Keratinocyte (primary cell): ENCODE results near the gene ANO9. TPM values are rescaled to one million over a fixed set of nuclear protein-coding genes. Genes with fewer than 3 reads are reported as not detected.

Experiments used
- DNase-seq: peaks from one replicate; pipeline ENCODE4 v3.0.0-alpha.2; 2011; ENCODE audit warnings: low read depth, missing footprints, low spot score
- FAIRE-seq: peaks from 2 replicates; lab custom pipeline; 2011; peaks lifted over from hg19 to GRCh38; lab: Jason Lieb, UNC
- H2AFZ ChIP-seq: 2 replicates; pipeline ENCODE4 v1.6.0; 2012; ENCODE audit warnings: low read length, control low read depth, inconsistent platforms; ENCODE audit not compliant: control insufficient read depth
- H3K27ac ChIP-seq: 2 replicates; pipeline ENCODE4 v1.5.1; 2011; ENCODE audit warnings: low read length; ENCODE audit not compliant: control insufficient read depth, insufficient read depth
- H3K27me3 ChIP-seq: 3 replicates; pipeline ENCODE4 v1.6.0; 2011; ENCODE audit warnings: low read length; ENCODE audit not compliant: control insufficient read depth, insufficient read depth; ENCODE audit errors: extremely low read depth
- H3K36me3 ChIP-seq, 2 experiments: 2 replicates in 1 of 2; 3 replicates in 1 of 2; pipeline ENCODE4 v1.5.1; 2011; ENCODE audit warnings: low read length in 2 of 2, mild to moderate bottlenecking in 1 of 2; ENCODE audit not compliant: control insufficient read depth in 2 of 2, insufficient read depth in 2 of 2; ENCODE audit errors: extremely low read depth in 1 of 2
- H3K4me1 ChIP-seq: 3 replicates; pipeline ENCODE4 v1.5.1; 2011; ENCODE audit warnings: low read length; ENCODE audit not compliant: control insufficient read depth, insufficient read depth; ENCODE audit errors: extremely low read depth
- H3K4me2 ChIP-seq: 3 replicates; pipeline ENCODE4 v1.6.0; 2011; ENCODE audit warnings: low read depth, low read length; ENCODE audit not compliant: control insufficient read depth, insufficient read depth; ENCODE audit errors: extremely low read depth
- H3K4me3 ChIP-seq, 3 experiments: fragments of 200-600 bp in 1 of 3; sonication (generic) in 1 of 3; 2 replicates in 2 of 3; 3 replicates in 1 of 3; pipeline ENCODE4 v1.5.1; 2011 to 2016; ENCODE audit warnings: low read length in 3 of 3, mild to moderate bottlenecking in 3 of 3, control low read depth in 2 of 3, inconsistent platforms in 1 of 3, low read depth in 1 of 3, mixed read lengths in 1 of 3, mixed run types in 1 of 3, moderate library complexity in 1 of 3; ENCODE audit not compliant: control insufficient read depth in 2 of 3, insufficient read depth in 2 of 3; ENCODE audit errors: extremely low read depth in 1 of 3
- H3K79me2 ChIP-seq: 2 replicates; pipeline ENCODE4 v1.6.0; 2012; ENCODE audit warnings: low read length; ENCODE audit not compliant: control insufficient read depth, insufficient read depth
- H3K9ac ChIP-seq: 3 replicates; pipeline ENCODE4 v1.6.0; 2011; ENCODE audit warnings: low read length; ENCODE audit not compliant: control insufficient read depth, insufficient read depth; ENCODE audit errors: extremely low read depth
- H3K9me1 ChIP-seq: 3 replicates; pipeline ENCODE4 v1.6.0; 2011; ENCODE audit warnings: low read length; ENCODE audit not compliant: control insufficient read depth, insufficient read depth; ENCODE audit errors: extremely low read depth
- H3K9me3 ChIP-seq: 2 replicates; pipeline ENCODE4 v1.5.1; 2012; ENCODE audit warnings: low read depth, low read length; ENCODE audit not compliant: control insufficient read depth
- H4K20me1 ChIP-seq: 3 replicates; pipeline ENCODE4 v1.6.0; 2011; ENCODE audit warnings: low read length; ENCODE audit not compliant: control insufficient read depth, insufficient read depth; ENCODE audit errors: extremely low read depth
- EZH2 ChIP-seq: IDR thresholded peaks from one replicate; pipeline ENCODE4 v1.6.1; 2012; ENCODE audit warnings: inconsistent platforms, mild to moderate bottlenecking, low read length, moderate library complexity
- dilution Hi-C: fragments of 300-500 bp; cut with MboI; formaldehyde crosslinking; loops from one replicate; pipeline ENCODE4 v1.7.0; 2020; ENCODE audit warnings: low sequenced_read_pairs; ENCODE audit not compliant: extremely low pct_ligation_motif_present
- polyA plus RNA-seq, 5 experiments: library from polyadenylated mRNA; depleted of rRNA in 3 of 5; stranded (reverse) in 3 of 5; stranded (forward) in 1 of 5; unstranded in 1 of 5; fragments of >200 nt; gene quantifications; 1 replicate in 1 of 5; 2 replicates in 3 of 5; 3 replicates in 1 of 5; pipeline versions ENCODE4 v1.2.1 to v1.2.3, GENCODE V29; 2011 to 2012; ENCODE audit warnings: missing spikeins in 2 of 5, low read depth in 1 of 5, low replicate concordance in 1 of 5
- TF ChIP-seq, protein P1 (sequence below), 3 experiments: IDR thresholded peaks in 1 of 3; conservative IDR thresholded peaks in 1 of 3; optimal IDR thresholded peaks in 1 of 3; 2 replicates in 2 of 3; 3 replicates in 1 of 3; pipeline versions ENCODE3 to v1.5.1; 2011; ENCODE audit warnings: low read length in 3 of 3, mild to moderate bottlenecking in 3 of 3, moderate library complexity in 2 of 3, control low read depth in 1 of 3, inconsistent platforms in 1 of 3; ENCODE audit not compliant: insufficient read depth in 2 of 3; ENCODE audit errors: extremely low read depth in 1 of 3

Gene ANO9
- polyA plus RNA-seq, 1 donor (not counting 4 experiments of a cell fraction or from before 2014, with no cell fraction given): 16.1 TPM

DNA sequence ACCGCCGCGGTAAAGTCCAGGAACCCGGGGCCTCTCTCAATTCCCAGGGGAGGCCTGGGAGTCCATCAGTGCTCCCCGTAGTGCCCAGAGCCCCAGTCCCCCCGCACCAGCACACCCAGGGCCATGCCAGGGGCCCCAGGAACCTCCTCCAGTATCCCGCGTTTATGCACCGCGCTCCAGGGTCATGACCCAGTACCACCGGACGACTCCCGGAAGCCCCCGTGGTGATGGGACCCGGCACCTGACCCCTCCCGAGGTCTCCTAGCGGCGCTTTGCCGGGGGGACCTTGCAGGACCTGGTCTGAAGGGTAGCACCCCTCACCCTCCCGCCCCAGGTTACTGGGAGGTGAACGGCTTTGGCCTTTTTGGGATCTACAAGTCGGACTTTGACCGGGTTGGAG lies 61.3 kb downstream of the ANO9 start:
- FAIRE-seq: no peak
- H3K4me1 ChIP-seq: no peaks in the 10 kb centered on the region
- H3K36me3 ChIP-seq: peaks cover 0 to 2% of the 10 kb centered on the region in 2 experiments
- H3K4me2 ChIP-seq: no peak overlapping the region
- no peak overlapping the region for H3K27ac ChIP-seq
- no peak overlapping the region for H3K4me3 ChIP-seq
- no peaks in the 10 kb centered on the region for H3K9me1 ChIP-seq
- no peak overlapping the region for H2AFZ ChIP-seq
- TF ChIP-seq, protein P1, sequence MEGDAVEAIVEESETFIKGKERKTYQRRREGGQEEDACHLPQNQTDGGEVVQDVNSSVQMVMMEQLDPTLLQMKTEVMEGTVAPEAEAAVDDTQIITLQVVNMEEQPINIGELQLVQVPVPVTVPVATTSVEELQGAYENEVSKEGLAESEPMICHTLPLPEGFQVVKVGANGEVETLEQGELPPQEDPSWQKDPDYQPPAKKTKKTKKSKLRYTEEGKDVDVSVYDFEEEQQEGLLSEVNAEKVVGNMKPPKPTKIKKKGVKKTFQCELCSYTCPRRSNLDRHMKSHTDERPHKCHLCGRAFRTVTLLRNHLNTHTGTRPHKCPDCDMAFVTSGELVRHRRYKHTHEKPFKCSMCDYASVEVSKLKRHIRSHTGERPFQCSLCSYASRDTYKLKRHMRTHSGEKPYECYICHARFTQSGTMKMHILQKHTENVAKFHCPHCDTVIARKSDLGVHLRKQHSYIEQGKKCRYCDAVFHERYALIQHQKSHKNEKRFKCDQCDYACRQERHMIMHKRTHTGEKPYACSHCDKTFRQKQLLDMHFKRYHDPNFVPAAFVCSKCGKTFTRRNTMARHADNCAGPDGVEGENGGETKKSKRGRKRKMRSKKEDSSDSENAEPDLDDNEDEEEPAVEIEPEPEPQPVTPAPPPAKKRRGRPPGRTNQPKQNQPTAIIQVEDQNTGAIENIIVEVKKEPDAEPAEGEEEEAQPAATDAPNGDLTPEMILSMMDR (optimal IDR thresholded peaks at IDR 0.05 in 1 of 3, IDR thresholded peaks at IDR 0.05 in 1 of 3, conservative IDR thresholded peaks at IDR 0.05 in 1 of 3; ENCODE audit: extremely low read depth in 1 of 3, insufficient read depth in 2 of 3, low read length in 3 of 3): no peak
- TF ChIP-seq EZH2: no peak
- no peaks in the 10 kb centered on the region for H3K79me2 ChIP-seq
- H3K27me3 ChIP-seq: no peaks in the 10 kb centered on the region
- no peaks in the 10 kb centered on the region for H3K9me3 ChIP-seq
- no peak for DNase-seq
- H4K20me1 ChIP-seq: peaks cover 4% of the 10 kb centered on the region
- dilution Hi-C loops: no loop called here
- H3K9ac ChIP-seq: no peak overlapping the region

DNA sequence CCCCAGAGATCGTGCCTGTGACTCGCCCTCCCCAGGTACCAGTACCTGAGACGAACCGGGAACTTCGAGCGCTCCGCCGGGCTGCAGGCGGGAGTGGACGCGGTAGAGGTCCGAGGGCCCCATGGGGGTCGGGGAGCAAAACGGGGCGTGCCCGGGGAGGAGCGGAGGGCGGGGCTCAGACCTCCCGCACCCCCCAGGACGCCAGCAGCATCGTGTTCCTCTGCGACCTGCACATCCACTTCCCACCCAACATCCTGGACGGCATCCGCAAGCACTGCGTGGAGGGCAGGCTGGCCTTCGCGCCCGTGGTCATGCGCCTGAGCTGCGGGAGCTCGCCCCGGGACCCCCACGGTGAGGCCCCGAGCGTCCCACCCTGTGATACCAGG lies 61.7 kb downstream of the ANO9 start:
- Histone ChIP-seq H3K27me3 (no peaks in the 10 kb centered on the region), H3K9ac (no peak overlapping the region), H2AFZ (no peak overlapping the region), H3K9me1 (no peaks in the 10 kb centered on the region), H3K9me3 (no peaks in the 10 kb centered on the region), H3K27ac (no peak overlapping the region), H3K4me3 (no peak overlapping the region), H3K79me2 (no peaks in the 10 kb centered on the region), H3K4me1 (no peaks in the 10 kb centered on the region), H3K36me3 (peaks cover 0 to 2% of the 10 kb centered on the region in 2 experiments), H3K4me2 (no peak overlapping the region), H4K20me1 (peaks cover 4% of the 10 kb centered on the region)
- FAIRE-seq (no peak), DNase-seq (no peak)
- no peak for TF ChIP-seq EZH2
- dilution Hi-C loops: no loop called here
